ENCODE results near the gene GPR4. TPM values are rescaled to one million over a fixed set of nuclear protein-coding genes. Genes with fewer than 3 reads are reported as not detected.

Gene GPR4
- total RNA-seq, 1 donor from 2014 or later: not detected

DNA sequence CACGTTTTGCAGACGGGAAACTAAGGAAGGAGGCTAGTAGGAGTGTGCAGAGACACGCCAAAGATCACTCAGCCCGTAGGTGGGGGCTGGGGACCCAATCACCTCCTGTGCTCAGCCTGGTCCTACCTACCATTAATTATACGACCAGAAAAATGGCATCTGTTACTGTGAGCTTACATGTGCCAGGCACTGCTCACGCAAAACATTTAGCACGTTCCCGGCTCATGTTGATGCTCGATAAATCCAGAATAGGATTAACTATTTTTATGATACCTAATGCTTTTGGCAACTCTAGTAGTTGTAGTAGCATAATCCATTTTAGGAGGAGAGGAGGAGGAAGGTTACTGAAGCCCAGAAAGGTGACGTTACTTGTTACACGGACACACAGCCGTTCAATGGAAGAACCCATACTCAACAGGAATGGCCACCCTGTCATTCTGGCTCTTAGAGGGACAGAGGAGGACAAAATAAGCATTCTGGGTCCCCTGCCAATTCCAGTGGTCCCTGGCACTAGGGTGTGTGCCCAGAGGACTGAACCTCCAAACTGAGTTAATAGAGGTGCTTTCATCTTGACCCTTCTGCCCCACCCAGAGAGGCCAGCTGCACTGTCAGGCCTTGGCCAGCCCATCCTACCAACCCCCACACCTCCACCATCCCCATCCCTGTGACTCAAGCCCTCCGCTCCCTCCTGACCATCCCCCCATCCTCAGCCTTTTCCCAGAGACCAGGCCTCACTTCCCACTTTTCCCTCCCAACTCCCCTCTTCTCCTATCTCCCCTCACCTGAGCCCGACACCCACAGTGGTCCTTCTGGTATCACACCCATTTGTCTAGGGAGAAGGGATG is 42.1 kb upstream of the GPR4 start:
- Mint-ChIP-seq H3K36me3 (ENCODE audit: low read depth) (no peaks in the 10 kb centered on the region), H3K27me3 (ENCODE audit: low read depth) (peaks cover 21% of the 10 kb centered on the region), H3K27ac (ENCODE audit: unreplicated experiment) (no peak overlapping the region), H3K4me3 (peak overlapping the region; percentile 82), H3K9me3 (no peaks in the 10 kb centered on the region), H3K4me1 (peaks cover 40% of the 10 kb centered on the region)
- no peak for TF ChIP-seq CTCF (conservative IDR thresholded peaks at IDR 0.05)
- no peak for DNase-seq (ENCODE audit: low read depth, low spot score)

DNA sequence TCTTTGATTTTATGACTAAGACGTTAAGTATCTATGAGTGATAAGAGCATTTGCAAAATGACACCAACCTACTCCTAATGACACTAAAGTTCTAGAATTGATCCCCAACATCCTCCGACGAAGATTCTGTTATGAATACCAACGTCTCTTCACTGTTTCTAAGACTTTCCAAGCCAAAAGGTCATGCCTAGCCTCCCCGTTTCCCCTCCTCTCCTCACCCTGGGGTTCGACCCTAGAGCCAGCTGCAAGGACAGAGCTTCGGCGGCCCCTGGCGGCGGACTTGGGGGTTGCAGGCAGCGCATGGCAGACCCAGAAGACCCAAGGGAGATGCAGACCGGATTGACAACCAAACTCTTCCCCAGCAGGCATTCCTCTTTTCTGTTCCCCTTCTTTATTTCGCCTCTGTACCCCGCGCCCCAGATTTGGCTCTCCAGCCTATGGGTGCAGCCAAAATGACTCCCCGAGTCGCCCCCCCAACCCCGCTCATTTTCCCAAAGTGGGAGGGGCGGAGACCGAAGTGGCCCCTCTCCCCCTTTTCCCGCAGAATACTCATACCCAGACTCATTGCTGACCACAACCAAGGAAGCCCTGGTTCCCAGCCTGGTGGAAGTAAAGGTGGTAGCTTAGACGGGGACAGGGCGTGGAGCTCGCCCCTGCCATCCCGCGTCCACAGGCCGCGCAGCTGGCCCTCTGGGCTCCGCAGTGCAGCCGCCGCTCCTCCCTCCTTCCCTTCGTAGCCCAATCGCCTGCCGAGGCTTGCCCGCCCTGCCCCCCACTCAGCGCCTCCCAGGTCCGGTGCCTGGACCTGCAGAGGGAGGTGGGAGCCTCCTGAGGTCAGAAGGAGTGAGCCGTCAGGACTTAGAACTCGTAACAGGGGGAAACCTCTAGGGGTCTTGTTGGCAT is 41.3 kb upstream of the GPR4 start:
- Mint-ChIP-seq H3K9me3 (no peaks in the 10 kb centered on the region), H3K36me3 (ENCODE audit: low read depth) (no peaks in the 10 kb centered on the region), H3K4me3 (peak overlapping the region; percentile 82), H3K27me3 (ENCODE audit: low read depth) (peaks cover 21% of the 10 kb centered on the region), H3K27ac (ENCODE audit: unreplicated experiment) (no peak overlapping the region), H3K4me1 (peaks cover 49% of the 10 kb centered on the region)
- DNase-seq (ENCODE audit: low read depth, low spot score): peak; percentile 97
- peak; percentile 96 for TF ChIP-seq CTCF (conservative IDR thresholded peaks at IDR 0.05)

DNA sequence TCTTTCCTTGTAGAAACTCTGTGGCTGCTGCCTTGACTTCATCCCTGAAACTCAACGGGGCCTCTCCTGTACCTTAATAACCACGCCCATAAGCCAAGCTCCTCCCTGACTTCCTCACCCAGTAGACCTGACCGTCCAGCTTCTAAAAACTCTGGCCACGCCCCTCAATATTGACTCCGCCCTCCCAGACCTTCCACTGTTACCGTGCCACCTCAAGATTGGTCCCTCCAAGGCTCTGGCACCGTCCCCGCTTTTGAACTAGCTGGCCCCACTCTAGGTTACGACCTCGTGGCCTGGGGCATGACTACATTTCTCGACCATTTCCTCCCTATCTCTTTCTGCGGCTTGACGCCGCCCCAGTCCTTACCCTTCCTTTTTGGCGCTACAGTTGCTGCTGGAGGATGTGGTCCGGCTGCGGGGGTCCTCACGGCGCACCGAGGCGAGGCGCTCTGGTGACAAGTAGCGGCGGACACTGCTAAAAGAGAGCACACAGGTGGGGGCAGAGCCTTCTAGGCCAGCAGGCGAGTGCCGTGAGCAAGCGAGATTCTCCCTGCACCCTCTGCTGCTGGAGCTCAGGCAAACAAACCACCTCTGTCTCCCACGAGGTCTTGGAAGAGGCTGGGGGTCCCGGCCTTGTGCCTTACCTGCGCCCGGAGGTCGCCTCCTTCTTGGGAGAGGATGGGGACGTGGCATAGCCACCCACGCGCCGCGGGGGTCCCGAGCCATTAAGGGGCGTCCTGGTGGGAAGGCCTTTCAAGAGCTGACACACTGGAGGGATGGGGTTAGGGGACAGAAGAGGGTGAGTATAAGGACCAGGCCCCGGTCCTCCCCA is 39.5 kb upstream of the GPR4 start:
- Mint-ChIP-seq H3K9me3 (no peaks in the 10 kb centered on the region), H3K27me3 (ENCODE audit: low read depth) (peaks cover 21% of the 10 kb centered on the region), H3K27ac (ENCODE audit: unreplicated experiment) (no peak overlapping the region), H3K4me3 (peak overlapping the region; percentile 72), H3K36me3 (ENCODE audit: low read depth) (no peaks in the 10 kb centered on the region), H3K4me1 (peaks cover 51% of the 10 kb centered on the region)
- DNase-seq (ENCODE audit: low read depth, low spot score): peak; percentile 70
- no peak for TF ChIP-seq CTCF (conservative IDR thresholded peaks at IDR 0.05)

DNA sequence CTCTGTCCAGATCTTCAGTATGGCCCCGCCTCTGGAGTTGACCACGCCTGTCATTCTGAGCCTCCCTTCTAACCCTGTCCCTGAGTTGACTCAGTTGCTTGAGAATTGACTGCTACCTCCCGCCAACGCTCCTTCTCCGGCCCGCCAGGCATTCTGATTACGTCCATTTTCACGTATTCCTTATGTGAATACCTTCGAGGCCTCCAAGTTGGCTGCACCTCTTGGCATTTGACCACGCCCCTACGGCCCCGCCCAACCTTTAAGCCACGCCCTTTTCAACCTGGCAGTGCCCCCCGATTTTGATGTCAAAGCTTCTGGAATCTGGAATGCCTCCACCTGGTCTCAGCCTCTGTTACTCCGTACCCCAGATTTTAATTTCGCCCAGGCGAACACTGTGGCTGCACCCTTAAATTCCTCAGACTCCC is 38.8 kb upstream of the GPR4 start:
- Mint-ChIP-seq H3K9me3 (no peaks in the 10 kb centered on the region), H3K4me1 (peaks cover 45% of the 10 kb centered on the region), H3K27me3 (ENCODE audit: low read depth) (peaks cover 21% of the 10 kb centered on the region), H3K36me3 (ENCODE audit: low read depth) (no peaks in the 10 kb centered on the region), H3K4me3 (peak overlapping the region; percentile 72), H3K27ac (ENCODE audit: unreplicated experiment) (no peak overlapping the region)
- TF ChIP-seq CTCF (conservative IDR thresholded peaks at IDR 0.05): no peak
- no peak for DNase-seq (ENCODE audit: low read depth, low spot score)
